SK-N-SH treated with all-trans-retinoic acid at 6 μM for 48 hours (cell line): ENCODE measurements around the gene UGT1A5.

Experiments
- ATAC-seq: fragments of 200-7000 bp; cut with Tn5 transposase; 3 replicates; pipeline ENCODE4 v1.9.1; 2020; ENCODE audit warnings: mild to moderate bottlenecking, moderate library complexity
- ARNTL ChIP-seq: fragments of 450-650 bp; formaldehyde crosslinking; IDR thresholded peaks from 2 replicates; pipeline ENCODE4 v1.5.0; 2020; ENCODE audit warnings: low read depth, mild to moderate bottlenecking, moderate library complexity, borderline replicate concordance
- BACH2 ChIP-seq: fragments of 250-450 bp; sonication (Bioruptor Pico); IDR thresholded peaks from 2 replicates; pipeline ENCODE4 v1.9.0; 2021; ENCODE audit warnings: mild to moderate bottlenecking, borderline replicate concordance
- CSDC2 ChIP-seq: fragments of 250-450 bp; sonication (Bioruptor Pico); IDR thresholded peaks from 2 replicates; pipeline ENCODE4 v1.5.0; 2020; ENCODE audit warnings: mild to moderate bottlenecking, moderate library complexity
- ESRRG ChIP-seq: fragments of 250-450 bp; sonication (Bioruptor Pico); IDR thresholded peaks from 2 replicates; pipeline ENCODE4 v1.6.1; 2021; ENCODE audit warnings: mild to moderate bottlenecking
- GLIS3 ChIP-seq: fragments of 250-450 bp; sonication (Bioruptor Pico); IDR thresholded peaks from 2 replicates; pipeline ENCODE4 v1.5.0; 2020; ENCODE audit warnings: mild to moderate bottlenecking, moderate library complexity
- ISL1 ChIP-seq: fragments of 250-450 bp; sonication (Bioruptor Pico); IDR thresholded peaks from 2 replicates; pipeline ENCODE4 v2.1.2; 2022; ENCODE audit warnings: mild to moderate bottlenecking, moderate library complexity
- OSR1 ChIP-seq: fragments of 250-450 bp; sonication (Bioruptor Pico); IDR thresholded peaks from 2 replicates; pipeline ENCODE4 v1.8.0; 2022; ENCODE audit warnings: moderate library complexity, mild to moderate bottlenecking, inconsistent platforms
- PPARA ChIP-seq: fragments of 250-450 bp; sonication (Bioruptor Pico); IDR thresholded peaks from 2 replicates; pipeline ENCODE4 v1.5.0; 2020; ENCODE audit warnings: mild to moderate bottlenecking, borderline replicate concordance
- RARB ChIP-seq: fragments of 250-450 bp; sonication (Bioruptor Pico); IDR thresholded peaks from 2 replicates; pipeline ENCODE4 v1.8.0; 2021; ENCODE audit warnings: mild to moderate bottlenecking, moderate library complexity
- SNAI2 ChIP-seq: fragments of 250-450 bp; sonication (Bioruptor Pico); IDR thresholded peaks from 2 replicates; pipeline ENCODE4 v1.5.0; 2020; ENCODE audit warnings: mild to moderate bottlenecking, moderate library complexity
- TCF4 ChIP-seq: fragments of 250-450 bp; sonication (Bioruptor Pico); IDR thresholded peaks from 2 replicates; pipeline ENCODE4 v1.8.0; 2021; ENCODE audit warnings: mild to moderate bottlenecking, moderate library complexity, borderline replicate concordance
- ZFP3 ChIP-seq: fragments of 250-450 bp; sonication (Bioruptor Pico); IDR thresholded peaks from 2 replicates; pipeline ENCODE4 v1.5.0; 2020; ENCODE audit warnings: mild to moderate bottlenecking, moderate library complexity
- ZFP30 ChIP-seq: fragments of 450-650 bp; formaldehyde crosslinking; IDR thresholded peaks from 2 replicates; pipeline ENCODE4 v1.5.0; 2022; ENCODE audit warnings: mild to moderate bottlenecking, moderate library complexity
- ZNF565 ChIP-seq: fragments of 450-650 bp; formaldehyde crosslinking; conservative IDR thresholded peaks from 2 replicates; pipeline ENCODE4 v1.5.0; 2020; ENCODE audit warnings: low read depth, mild to moderate bottlenecking, moderate library complexity
- ZNF70 ChIP-seq: fragments of 450-650 bp; formaldehyde crosslinking; IDR thresholded peaks from 2 replicates; pipeline ENCODE4 v1.5.0; 2020; ENCODE audit warnings: mild to moderate bottlenecking, moderate library complexity
- ZNF8 ChIP-seq: fragments of 450-650 bp; formaldehyde crosslinking; IDR thresholded peaks from 2 replicates; pipeline ENCODE4 v1.5.0; 2020; ENCODE audit warnings: mild to moderate bottlenecking, moderate library complexity
- TF ChIP-seq, protein P1 (sequence below): fragments of 250-450 bp; sonication (Bioruptor Pico); IDR thresholded peaks from 2 replicates; pipeline ENCODE4 v1.8.0; 2021; ENCODE audit warnings: low read depth, mild to moderate bottlenecking, moderate library complexity, borderline replicate concordance
- TF ChIP-seq, protein P2 (sequence below): fragments of 250-450 bp; sonication (Bioruptor Pico); IDR thresholded peaks from 2 replicates; pipeline ENCODE4 v1.5.1; 2021; ENCODE audit warnings: mild to moderate bottlenecking, moderate library complexity
- TF ChIP-seq, protein P3 (sequence below): fragments of 250-450 bp; sonication (Bioruptor Pico); IDR thresholded peaks from 2 replicates; pipeline ENCODE4 v1.8.0; 2020; ENCODE audit warnings: mild to moderate bottlenecking, moderate library complexity, borderline replicate concordance
- TF ChIP-seq, protein P4 (sequence below): fragments of 250-450 bp; sonication (Bioruptor Pico); IDR thresholded peaks from 2 replicates; pipeline ENCODE4 v1.5.1; 2020; ENCODE audit warnings: low read depth, mild to moderate bottlenecking, moderate library complexity
- TF ChIP-seq, protein P5 (sequence below): fragments of 250-450 bp; sonication (Bioruptor Pico); IDR thresholded peaks from 2 replicates; pipeline ENCODE4 v1.5.0; 2020; ENCODE audit warnings: mild to moderate bottlenecking, moderate library complexity

UGT1A5 gene

DNA sequence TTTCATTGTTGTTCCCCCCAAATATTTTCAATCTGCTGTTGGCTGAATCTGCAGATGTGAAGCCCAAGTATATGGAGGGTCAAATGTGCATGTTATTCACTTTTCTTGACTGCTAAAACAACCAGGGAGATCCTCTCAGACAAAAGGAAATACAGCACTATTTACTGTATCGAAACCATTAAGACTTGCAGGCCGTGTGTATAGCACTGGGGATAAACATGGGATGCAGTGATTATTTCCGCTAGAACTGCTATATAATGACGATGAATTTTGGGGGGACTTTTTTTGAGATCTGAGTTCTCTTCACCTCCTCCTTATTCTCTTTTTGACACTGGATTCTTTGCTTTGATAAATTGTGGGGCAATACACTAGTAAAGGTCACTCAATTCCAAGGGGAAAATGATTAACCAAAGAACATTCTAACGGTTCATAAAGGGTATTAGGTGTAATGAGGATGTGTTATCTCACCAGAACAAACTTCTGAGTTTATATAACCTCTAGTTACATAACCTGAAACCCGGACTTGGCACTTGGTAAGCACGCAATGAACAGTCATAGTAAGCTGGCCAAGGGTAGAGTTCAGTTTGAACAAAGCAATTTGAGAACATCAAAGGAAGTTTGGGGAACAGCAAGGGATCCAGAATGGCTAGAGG, 43.8 kb downstream of the UGT1A5 start (continued):
- TF ChIP-seq ISL1 (CRISPR knock-in tag) (no peak), PPARA (CRISPR knock-in tag) (no peak), ZNF70 (CRISPR knock-in tag) (no peak), ESRRG (CRISPR knock-in tag) (no peak)

DNA sequence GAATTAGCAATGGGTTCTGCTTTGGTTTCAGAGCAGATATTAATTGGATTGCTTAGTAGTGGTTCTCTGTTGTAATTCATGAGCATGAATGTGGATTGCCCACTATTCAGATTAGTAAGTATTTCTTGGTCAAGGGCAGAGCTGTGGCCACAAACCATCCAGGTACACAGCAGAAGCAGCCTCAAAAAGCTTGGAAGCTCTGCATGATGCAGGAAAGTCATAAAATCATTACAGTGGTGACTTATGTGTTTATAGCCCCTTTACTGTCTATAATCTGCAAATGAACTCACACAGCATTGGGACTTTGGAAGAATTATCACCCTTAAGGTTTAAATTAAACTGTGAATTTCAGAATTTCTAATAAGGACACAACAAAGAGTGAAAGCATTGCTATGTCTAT, 45.4 kb downstream of the UGT1A5 start:
- ATAC-seq, result no peak
- TF ChIP-seq, protein P1, sequence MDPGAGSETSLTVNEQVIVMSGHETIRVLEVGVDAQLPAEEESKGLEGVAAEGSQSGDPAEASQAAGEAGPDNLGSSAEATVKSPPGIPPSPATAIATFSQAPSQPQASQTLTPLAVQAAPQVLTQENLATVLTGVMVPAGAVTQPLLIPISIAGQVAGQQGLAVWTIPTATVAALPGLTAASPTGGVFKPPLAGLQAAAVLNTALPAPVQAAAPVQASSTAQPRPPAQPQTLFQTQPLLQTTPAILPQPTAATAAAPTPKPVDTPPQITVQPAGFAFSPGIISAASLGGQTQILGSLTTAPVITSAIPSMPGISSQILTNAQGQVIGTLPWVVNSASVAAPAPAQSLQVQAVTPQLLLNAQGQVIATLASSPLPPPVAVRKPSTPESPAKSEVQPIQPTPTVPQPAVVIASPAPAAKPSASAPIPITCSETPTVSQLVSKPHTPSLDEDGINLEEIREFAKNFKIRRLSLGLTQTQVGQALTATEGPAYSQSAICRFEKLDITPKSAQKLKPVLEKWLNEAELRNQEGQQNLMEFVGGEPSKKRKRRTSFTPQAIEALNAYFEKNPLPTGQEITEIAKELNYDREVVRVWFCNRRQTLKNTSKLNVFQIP (CRISPR knock-in tag), result no peak
- TF ChIP-seq CSDC2 (CRISPR knock-in tag) (no peak), ZNF70 (CRISPR knock-in tag) (no peak), ZFP30 (CRISPR knock-in tag) (no peak), GLIS3 (CRISPR knock-in tag) (no peak), RARB (CRISPR knock-in tag) (no peak), ZFP3 (CRISPR knock-in tag) (no peak), ARNTL (CRISPR knock-in tag) (no peak)
- TF ChIP-seq, protein P2, sequence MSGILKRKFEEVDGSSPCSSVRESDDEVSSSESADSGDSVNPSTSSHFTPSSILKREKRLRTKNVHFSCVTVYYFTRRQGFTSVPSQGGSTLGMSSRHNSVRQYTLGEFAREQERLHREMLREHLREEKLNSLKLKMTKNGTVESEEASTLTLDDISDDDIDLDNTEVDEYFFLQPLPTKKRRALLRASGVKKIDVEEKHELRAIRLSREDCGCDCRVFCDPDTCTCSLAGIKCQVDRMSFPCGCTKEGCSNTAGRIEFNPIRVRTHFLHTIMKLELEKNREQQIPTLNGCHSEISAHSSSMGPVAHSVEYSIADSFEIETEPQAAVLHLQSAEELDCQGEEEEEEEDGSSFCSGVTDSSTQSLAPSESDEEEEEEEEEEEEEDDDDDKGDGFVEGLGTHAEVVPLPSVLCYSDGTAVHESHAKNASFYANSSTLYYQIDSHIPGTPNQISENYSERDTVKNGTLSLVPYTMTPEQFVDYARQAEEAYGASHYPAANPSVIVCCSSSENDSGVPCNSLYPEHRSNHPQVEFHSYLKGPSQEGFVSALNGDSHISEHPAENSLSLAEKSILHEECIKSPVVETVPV (CRISPR knock-in tag), result no peak

DNA sequence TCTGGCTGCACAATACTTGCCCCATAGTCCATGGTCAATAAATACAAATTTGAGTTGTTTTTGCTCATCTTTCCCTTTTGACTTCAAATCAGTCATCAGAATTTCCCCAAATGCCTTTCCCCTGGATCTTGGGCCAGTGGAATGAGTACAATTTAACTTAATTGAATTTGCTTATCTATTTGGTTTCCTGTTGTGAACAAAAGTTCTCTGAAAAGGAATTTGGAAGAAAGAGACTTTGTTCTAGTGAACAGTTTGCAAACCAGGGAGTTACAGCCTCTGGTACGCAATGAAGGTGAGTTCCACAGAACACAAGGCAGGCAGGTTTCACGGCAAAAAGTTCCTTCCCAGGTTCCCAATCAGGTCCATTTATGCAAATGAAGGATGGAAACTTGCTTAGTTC, 46.1 kb downstream of the UGT1A5 start:
- ATAC-seq, result no peak
- peak; percentile 91 for TF ChIP-seq ZNF8
- TF ChIP-seq SNAI2 (CRISPR knock-in tag), result peak; percentile 58; the same call in 1 of the 2 replicates
- TF ChIP-seq, protein P2 (CRISPR knock-in tag), result peak; percentile 57; the same call in 1 of the 2 replicates
- no peak for TF ChIP-seq ZNF565
- no peak for TF ChIP-seq ZFP30 (CRISPR knock-in tag)
- peak; percentile 90 for TF ChIP-seq ISL1 (CRISPR knock-in tag)
- TF ChIP-seq ZFP3 (CRISPR knock-in tag), result peak; percentile 51; the same call in 1 of the 2 replicates
- 0 out of 2 replicates have a peak, but pooled peaks have one; percentile 5 for TF ChIP-seq ESRRG (CRISPR knock-in tag)
- TF ChIP-seq BACH2 (CRISPR knock-in tag), result no peak
- TF ChIP-seq, protein P3, sequence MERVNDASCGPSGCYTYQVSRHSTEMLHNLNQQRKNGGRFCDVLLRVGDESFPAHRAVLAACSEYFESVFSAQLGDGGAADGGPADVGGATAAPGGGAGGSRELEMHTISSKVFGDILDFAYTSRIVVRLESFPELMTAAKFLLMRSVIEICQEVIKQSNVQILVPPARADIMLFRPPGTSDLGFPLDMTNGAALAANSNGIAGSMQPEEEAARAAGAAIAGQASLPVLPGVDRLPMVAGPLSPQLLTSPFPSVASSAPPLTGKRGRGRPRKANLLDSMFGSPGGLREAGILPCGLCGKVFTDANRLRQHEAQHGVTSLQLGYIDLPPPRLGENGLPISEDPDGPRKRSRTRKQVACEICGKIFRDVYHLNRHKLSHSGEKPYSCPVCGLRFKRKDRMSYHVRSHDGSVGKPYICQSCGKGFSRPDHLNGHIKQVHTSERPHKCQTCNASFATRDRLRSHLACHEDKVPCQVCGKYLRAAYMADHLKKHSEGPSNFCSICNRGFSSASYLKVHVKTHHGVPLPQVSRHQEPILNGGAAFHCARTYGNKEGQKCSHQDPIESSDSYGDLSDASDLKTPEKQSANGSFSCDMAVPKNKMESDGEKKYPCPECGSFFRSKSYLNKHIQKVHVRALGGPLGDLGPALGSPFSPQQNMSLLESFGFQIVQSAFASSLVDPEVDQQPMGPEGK (CRISPR knock-in tag), result peak; percentile 55; the same call in 1 of the 2 replicates
- TF ChIP-seq, protein P4, sequence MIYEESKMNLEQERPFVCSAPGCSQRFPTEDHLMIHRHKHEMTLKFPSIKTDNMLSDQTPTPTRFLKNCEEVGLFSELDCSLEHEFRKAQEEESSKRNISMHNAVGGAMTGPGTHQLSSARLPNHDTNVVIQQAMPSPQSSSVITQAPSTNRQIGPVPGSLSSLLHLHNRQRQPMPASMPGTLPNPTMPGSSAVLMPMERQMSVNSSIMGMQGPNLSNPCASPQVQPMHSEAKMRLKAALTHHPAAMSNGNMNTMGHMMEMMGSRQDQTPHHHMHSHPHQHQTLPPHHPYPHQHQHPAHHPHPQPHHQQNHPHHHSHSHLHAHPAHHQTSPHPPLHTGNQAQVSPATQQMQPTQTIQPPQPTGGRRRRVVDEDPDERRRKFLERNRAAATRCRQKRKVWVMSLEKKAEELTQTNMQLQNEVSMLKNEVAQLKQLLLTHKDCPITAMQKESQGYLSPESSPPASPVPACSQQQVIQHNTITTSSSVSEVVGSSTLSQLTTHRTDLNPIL (CRISPR knock-in tag), result peak; percentile 29; the same call in 1 of the 2 replicates
- TF ChIP-seq TCF4 (CRISPR knock-in tag), result no peak
- peak; percentile 94 for TF ChIP-seq CSDC2 (CRISPR knock-in tag)
- TF ChIP-seq RARB (CRISPR knock-in tag), result no peak

DNA sequence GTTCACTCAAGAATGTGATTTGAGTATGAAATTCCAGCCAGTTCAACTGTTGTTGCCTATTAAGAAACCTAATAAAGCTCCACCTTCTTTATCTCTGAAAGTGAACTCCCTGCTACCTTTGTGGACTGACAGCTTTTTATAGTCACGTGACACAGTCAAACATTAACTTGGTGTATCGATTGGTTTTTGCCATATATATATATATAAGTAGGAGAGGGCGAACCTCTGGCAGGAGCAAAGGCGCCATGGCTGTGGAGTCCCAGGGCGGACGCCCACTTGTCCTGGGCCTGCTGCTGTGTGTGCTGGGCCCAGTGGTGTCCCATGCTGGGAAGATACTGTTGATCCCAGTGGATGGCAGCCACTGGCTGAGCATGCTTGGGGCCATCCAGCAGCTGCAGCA, 47.3 kb downstream of the UGT1A5 start, which contains the start of gene UGT1A1:
Gene UGT1A1, plus strand, starts transcription at position 228 of the 400 bp plus-strand sequence. Its CDS starts 18 bp downstream, at position 246.
- ATAC-seq, result no peak
- no peak for TF ChIP-seq ARNTL (CRISPR knock-in tag)
- TF ChIP-seq, protein P4 (CRISPR knock-in tag), result no peak
- TF ChIP-seq ISL1 (CRISPR knock-in tag), result no peak; the same call in 1 of the 2 replicates
- TF ChIP-seq PPARA (CRISPR knock-in tag), result no peak
- no peak for TF ChIP-seq OSR1 (CRISPR knock-in tag)
- TF ChIP-seq, protein P5, sequence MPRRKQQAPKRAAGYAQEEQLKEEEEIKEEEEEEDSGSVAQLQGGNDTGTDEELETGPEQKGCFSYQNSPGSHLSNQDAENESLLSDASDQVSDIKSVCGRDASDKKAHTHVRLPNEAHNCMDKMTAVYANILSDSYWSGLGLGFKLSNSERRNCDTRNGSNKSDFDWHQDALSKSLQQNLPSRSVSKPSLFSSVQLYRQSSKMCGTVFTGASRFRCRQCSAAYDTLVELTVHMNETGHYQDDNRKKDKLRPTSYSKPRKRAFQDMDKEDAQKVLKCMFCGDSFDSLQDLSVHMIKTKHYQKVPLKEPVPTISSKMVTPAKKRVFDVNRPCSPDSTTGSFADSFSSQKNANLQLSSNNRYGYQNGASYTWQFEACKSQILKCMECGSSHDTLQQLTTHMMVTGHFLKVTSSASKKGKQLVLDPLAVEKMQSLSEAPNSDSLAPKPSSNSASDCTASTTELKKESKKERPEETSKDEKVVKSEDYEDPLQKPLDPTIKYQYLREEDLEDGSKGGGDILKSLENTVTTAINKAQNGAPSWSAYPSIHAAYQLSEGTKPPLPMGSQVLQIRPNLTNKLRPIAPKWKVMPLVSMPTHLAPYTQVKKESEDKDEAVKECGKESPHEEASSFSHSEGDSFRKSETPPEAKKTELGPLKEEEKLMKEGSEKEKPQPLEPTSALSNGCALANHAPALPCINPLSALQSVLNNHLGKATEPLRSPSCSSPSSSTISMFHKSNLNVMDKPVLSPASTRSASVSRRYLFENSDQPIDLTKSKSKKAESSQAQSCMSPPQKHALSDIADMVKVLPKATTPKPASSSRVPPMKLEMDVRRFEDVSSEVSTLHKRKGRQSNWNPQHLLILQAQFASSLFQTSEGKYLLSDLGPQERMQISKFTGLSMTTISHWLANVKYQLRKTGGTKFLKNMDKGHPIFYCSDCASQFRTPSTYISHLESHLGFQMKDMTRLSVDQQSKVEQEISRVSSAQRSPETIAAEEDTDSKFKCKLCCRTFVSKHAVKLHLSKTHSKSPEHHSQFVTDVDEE, result no peak
- TF ChIP-seq, protein P2 (CRISPR knock-in tag), result no peak
- no peak for TF ChIP-seq TCF4 (CRISPR knock-in tag)
